ENCODE measurements around the gene LMTK2. TPM values are rescaled to one million over a fixed set of nuclear protein-coding genes. Genes with fewer than 3 reads are reported as not detected.

Gene LMTK2
- total RNA-seq, 1 experiment from 2014 or later: 37.1 TPM

- Histone ChIP-seq H3K4me2 (no peak overlapping the region), H3K79me2 (ENCODE audit: low read depth) (no peaks in the 10 kb centered on the region), H2AFZ (no peak overlapping the region), H3K27me3 (ENCODE audit: insufficient read depth, low read depth) (no peaks in the 10 kb centered on the region), H3K4me1 (replicated peaks; ENCODE audit: insufficient read depth) (no peaks in the 10 kb centered on the region), H3K9me2 (ENCODE audit: insufficient read depth) (no peaks in the 10 kb centered on the region), H3K27ac (no peak overlapping the region), H3F3A (ENCODE audit: insufficient read depth, low read depth) (peaks cover 9% of the 10 kb centered on the region; the same call in 1 of the 2 replicates), H3K9me3 (ENCODE audit: insufficient read depth, low read depth) (no peaks in the 10 kb centered on the region), H3K4me3 (no peak overlapping the region), H4K20me1 (ENCODE audit: insufficient read depth) (no peaks in the 10 kb centered on the region), H3K36me3 (ENCODE audit: low read depth) (no peaks in the 10 kb centered on the region)
- ChIA-PET CTCF (no interaction called here), POLR2A (ENCODE audit: unreplicated experiment) (interaction anchor here (0.5 kb wide), 1 partner anchor 55 kb away, joined by 4 read pairs; no protein-coding TSS in a partner anchor)
- DNase-seq: no peak
- intact Hi-C loops (cut with micrococcal nuclease; ENCODE audit: unreplicated experiment): no loop called here
- TF ChIP-seq, protein P1, sequence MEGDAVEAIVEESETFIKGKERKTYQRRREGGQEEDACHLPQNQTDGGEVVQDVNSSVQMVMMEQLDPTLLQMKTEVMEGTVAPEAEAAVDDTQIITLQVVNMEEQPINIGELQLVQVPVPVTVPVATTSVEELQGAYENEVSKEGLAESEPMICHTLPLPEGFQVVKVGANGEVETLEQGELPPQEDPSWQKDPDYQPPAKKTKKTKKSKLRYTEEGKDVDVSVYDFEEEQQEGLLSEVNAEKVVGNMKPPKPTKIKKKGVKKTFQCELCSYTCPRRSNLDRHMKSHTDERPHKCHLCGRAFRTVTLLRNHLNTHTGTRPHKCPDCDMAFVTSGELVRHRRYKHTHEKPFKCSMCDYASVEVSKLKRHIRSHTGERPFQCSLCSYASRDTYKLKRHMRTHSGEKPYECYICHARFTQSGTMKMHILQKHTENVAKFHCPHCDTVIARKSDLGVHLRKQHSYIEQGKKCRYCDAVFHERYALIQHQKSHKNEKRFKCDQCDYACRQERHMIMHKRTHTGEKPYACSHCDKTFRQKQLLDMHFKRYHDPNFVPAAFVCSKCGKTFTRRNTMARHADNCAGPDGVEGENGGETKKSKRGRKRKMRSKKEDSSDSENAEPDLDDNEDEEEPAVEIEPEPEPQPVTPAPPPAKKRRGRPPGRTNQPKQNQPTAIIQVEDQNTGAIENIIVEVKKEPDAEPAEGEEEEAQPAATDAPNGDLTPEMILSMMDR (conservative IDR thresholded peaks at IDR 0.05): no peak
- no peak for TF ChIP-seq EZH2 (IDR thresholded peaks at IDR 0.05; ENCODE audit: low read depth)
- BruUV-seq (replicated peaks): no TSS peak
Observed at GRCh38 chr7:98222533-98223195, 116.0 kb downstream of the LMTK2 start.

DNA sequence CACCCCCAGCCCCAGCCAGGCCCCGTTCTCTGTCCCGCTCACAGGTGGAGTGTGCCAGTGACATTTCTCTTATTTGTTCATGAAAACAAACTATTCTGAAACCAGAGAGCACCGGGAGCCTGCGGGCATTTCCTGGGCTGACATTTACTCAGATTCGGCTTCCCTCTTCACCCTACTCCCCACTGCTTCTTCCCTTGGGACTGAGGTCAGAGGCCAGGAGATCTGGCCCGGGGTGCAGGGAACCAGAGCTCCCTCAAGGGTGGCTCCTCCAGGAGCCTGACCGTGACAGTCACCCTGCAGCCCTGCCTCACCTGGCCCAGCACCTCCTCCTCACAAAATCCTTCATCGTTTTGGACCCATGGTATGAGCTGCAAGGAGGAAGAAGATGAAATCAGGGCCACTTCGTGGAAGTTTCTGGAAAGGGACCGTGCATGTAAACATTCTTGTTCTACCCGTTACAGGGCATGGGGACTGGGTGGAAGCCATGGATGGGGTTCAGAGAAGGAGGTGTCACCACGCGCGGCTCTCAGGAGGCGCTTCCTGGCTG lies 116.8 kb downstream of the LMTK2 start:
- Histone ChIP-seq H2AFZ (no peak overlapping the region), H4K20me1 (ENCODE audit: insufficient read depth) (no peaks in the 10 kb centered on the region), H3K27me3 (ENCODE audit: insufficient read depth, low read depth) (no peaks in the 10 kb centered on the region), H3K79me2 (ENCODE audit: low read depth) (no peaks in the 10 kb centered on the region), H3K4me2 (no peak overlapping the region), H3K4me3 (no peak overlapping the region), H3K9me3 (ENCODE audit: insufficient read depth, low read depth) (no peaks in the 10 kb centered on the region), H3K4me1 (replicated peaks; ENCODE audit: insufficient read depth) (no peaks in the 10 kb centered on the region), H3K36me3 (ENCODE audit: low read depth) (no peaks in the 10 kb centered on the region), H3F3A (ENCODE audit: insufficient read depth, low read depth) (peaks cover 9% of the 10 kb centered on the region; the same call in 1 of the 2 replicates), H3K27ac (no peak overlapping the region), H3K9me2 (ENCODE audit: insufficient read depth) (no peaks in the 10 kb centered on the region)
- TF ChIP-seq, protein P1 (conservative IDR thresholded peaks at IDR 0.05): no peak
- no peak for TF ChIP-seq EZH2 (IDR thresholded peaks at IDR 0.05; ENCODE audit: low read depth)
- DNase-seq: no peak
- ChIA-PET CTCF (no interaction called here), POLR2A (ENCODE audit: unreplicated experiment) (interaction anchor here (0.5 kb wide), 1 partner anchor 54 kb away, joined by 4 read pairs; no protein-coding TSS in a partner anchor)
- BruUV-seq (replicated peaks): no TSS peak
- intact Hi-C loops (cut with micrococcal nuclease; ENCODE audit: unreplicated experiment): no loop called here

DNA sequence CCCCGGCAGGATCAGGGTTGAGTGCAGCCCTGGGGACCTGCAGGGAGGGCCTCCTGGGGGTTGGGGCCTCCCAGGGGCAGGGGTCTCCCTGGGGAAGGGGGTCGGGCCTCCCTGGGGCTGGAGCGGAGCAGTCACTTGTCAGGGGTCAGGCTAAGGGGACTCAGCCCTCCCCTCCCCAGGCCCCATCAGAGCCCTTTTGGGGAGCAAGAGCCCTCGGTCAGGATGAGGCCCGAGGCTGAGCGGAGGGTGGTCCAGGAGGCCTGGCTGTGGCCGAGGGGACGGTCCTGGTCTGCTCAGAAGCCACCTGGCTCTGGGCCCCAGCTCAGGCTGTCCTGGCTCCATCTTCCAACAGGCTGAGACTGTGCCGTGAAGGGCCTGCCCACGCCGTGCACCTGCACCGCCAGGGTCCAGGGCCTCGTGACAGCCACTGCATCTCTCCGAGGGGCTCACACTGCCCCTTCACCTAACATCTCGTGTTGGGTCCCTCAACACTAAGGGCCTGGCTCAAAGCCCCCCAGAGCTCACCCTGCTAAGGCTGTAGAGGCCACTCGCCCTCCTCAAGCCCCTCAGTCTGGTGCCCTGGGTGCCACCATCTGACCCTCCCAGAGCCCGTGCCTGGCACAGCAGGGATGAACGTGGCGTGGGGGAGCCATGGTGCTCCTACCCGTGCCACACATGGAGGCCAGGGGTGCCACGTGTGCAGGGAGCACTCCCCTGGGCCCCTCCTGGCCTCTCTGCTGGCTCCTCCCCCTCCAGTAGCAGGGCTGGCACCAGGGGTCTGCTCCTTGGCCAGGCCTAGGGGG lies 117.4 kb downstream of the LMTK2 start:
- DNase-seq: no peak
- TF ChIP-seq EZH2 (IDR thresholded peaks at IDR 0.05; ENCODE audit: low read depth): no peak
- TF ChIP-seq, protein P1 (conservative IDR thresholded peaks at IDR 0.05): no peak
- no peaks in the 10 kb centered on the region for H3K4me1 ChIP-seq (replicated peaks; ENCODE audit: insufficient read depth)
- H3F3A ChIP-seq (ENCODE audit: insufficient read depth, low read depth): 0 out of 2 replicates have a peak, but pooled peaks cover 6% of the 10 kb centered on the region
- H3K27me3 ChIP-seq (ENCODE audit: insufficient read depth, low read depth): no peaks in the 10 kb centered on the region
- H2AFZ ChIP-seq: no peak overlapping the region
- no peaks in the 10 kb centered on the region for H3K9me2 ChIP-seq (ENCODE audit: insufficient read depth)
- H4K20me1 ChIP-seq (ENCODE audit: insufficient read depth): no peaks in the 10 kb centered on the region
- H3K4me3 ChIP-seq: no peak overlapping the region
- H3K4me2 ChIP-seq: no peak overlapping the region
- intact Hi-C loops (cut with micrococcal nuclease; ENCODE audit: unreplicated experiment): no loop called here
- no peaks in the 10 kb centered on the region for H3K79me2 ChIP-seq (ENCODE audit: low read depth)
- no peaks in the 10 kb centered on the region for H3K36me3 ChIP-seq (ENCODE audit: low read depth)
- H3K9me3 ChIP-seq (ENCODE audit: insufficient read depth, low read depth): no peaks in the 10 kb centered on the region
- no peak overlapping the region for H3K27ac ChIP-seq
- CTCF ChIA-PET: no interaction called here
- BruUV-seq (replicated peaks): no TSS peak
- POLR2A ChIA-PET (ENCODE audit: unreplicated experiment): no interaction called here

Data from PC-9 (cell line).